Measurements from ENCODE around the gene ZFP42.
"Not testable (repeated sequence)": the region's sequence is repeated elsewhere in the genome, so short reads cannot be mapped to it uniquely, and the experiment has no call there.

The ZFP42 gene

GRCh38 chr4:187997991-187998390 is 2.4 kb downstream of the ZFP42 start:
- not testable (repeated sequence) for H3K27me3 ChIP-seq (ENCODE audit: control insufficient read depth, insufficient read depth, low read length); H3K27ac ChIP-seq (ENCODE audit: low read length); H3K4me1 ChIP-seq (ENCODE audit: control insufficient read depth, insufficient read depth, low read length); H3K9me3 ChIP-seq (ENCODE audit: control insufficient read depth, insufficient read depth, low read length); H3K4me3 ChIP-seq (ENCODE audit: low read length); DNase-seq (ENCODE audit: low read depth, low spot score)
- peaks cover 23% of the 10 kb centered on the region for H3K36me3 ChIP-seq (ENCODE audit: control insufficient read depth, insufficient read depth, low read length)
- WGBS (ENCODE audit: insufficient coverage, insufficient read length), result no CpG with 5 or more reads among the region's 15 CpGs

- H3K36me3 ChIP-seq (ENCODE audit: control insufficient read depth, insufficient read depth, low read length), result peaks cover 28% of the 10 kb centered on the region
Measured at GRCh38 chr4:187999406-187999932, 3.9 kb downstream of the ZFP42 start.

GRCh38 chr4:188002323-188002722 is 6.8 kb downstream of the ZFP42 start:
- WGBS (ENCODE audit: insufficient coverage, insufficient read length), result no CpG with 5 or more reads among the region's 2 CpGs
- H3K36me3 ChIP-seq (ENCODE audit: control insufficient read depth, insufficient read depth, low read length), result peaks cover 37% of the 10 kb centered on the region
- H3K27ac ChIP-seq (ENCODE audit: low read length), result no peak overlapping the region

More at GRCh38 chr4:187999406-187999932, 3.9 kb downstream of the ZFP42 start:
- peaks cover 3% of the 10 kb centered on the region for H3K4me1 ChIP-seq (ENCODE audit: control insufficient read depth, insufficient read depth, low read length)
- H3K9me3 ChIP-seq (ENCODE audit: control insufficient read depth, insufficient read depth, low read length), result no peaks in the 10 kb centered on the region
- H3K27ac ChIP-seq (ENCODE audit: low read length), result no peak overlapping the region
- no CpG with 5 or more reads among the region's 2 CpGs for WGBS (ENCODE audit: insufficient coverage, insufficient read length)
- DNase-seq (ENCODE audit: low read depth, low spot score), result no peak
- H3K27me3 ChIP-seq (ENCODE audit: control insufficient read depth, insufficient read depth, low read length), result no peaks in the 10 kb centered on the region
- no peak overlapping the region for H3K4me3 ChIP-seq (ENCODE audit: low read length)

GRCh38 chr4:188002751-188003150 is 7.2 kb downstream of the ZFP42 start:
- H3K9me3 ChIP-seq (ENCODE audit: control insufficient read depth, insufficient read depth, low read length), result peaks cover 1% of the 10 kb centered on the region; the same call in 1 of the 2 replicates
- no peak overlapping the region for H3K27ac ChIP-seq (ENCODE audit: low read length)
- no peak overlapping the region for H3K4me3 ChIP-seq (ENCODE audit: low read length)
- H3K4me1 ChIP-seq (ENCODE audit: control insufficient read depth, insufficient read depth, low read length), result peaks cover 7% of the 10 kb centered on the region
- no peak for DNase-seq (ENCODE audit: low read depth, low spot score)
- peaks cover 37% of the 10 kb centered on the region for H3K36me3 ChIP-seq (ENCODE audit: control insufficient read depth, insufficient read depth, low read length)
- H3K27me3 ChIP-seq (ENCODE audit: control insufficient read depth, insufficient read depth, low read length), result no peaks in the 10 kb centered on the region
- no CpG with 5 or more reads among the region's 7 CpGs for WGBS (ENCODE audit: insufficient coverage, insufficient read length)

More at GRCh38 chr4:188002323-188002722, 6.8 kb downstream of the ZFP42 start:
- Histone ChIP-seq H3K4me3 (ENCODE audit: low read length) (no peak overlapping the region), H3K27me3 (ENCODE audit: control insufficient read depth, insufficient read depth, low read length) (no peaks in the 10 kb centered on the region), H3K9me3 (ENCODE audit: control insufficient read depth, insufficient read depth, low read length) (peaks cover 1% of the 10 kb centered on the region; the same call in 1 of the 2 replicates), H3K4me1 (ENCODE audit: control insufficient read depth, insufficient read depth, low read length) (peaks cover 7% of the 10 kb centered on the region)
- no peak for DNase-seq (ENCODE audit: low read depth, low spot score)

- peaks cover 24% of the 10 kb centered on the region for H3K36me3 ChIP-seq (ENCODE audit: control insufficient read depth, insufficient read depth, low read length)
- WGBS (ENCODE audit: insufficient coverage, insufficient read length), result no CpG with 5 or more reads among the region's 3 CpGs
- no peak for DNase-seq (ENCODE audit: low read depth, low spot score)
Measured at GRCh38 chr4:188005561-188005960, 10.0 kb downstream of the ZFP42 start.

GRCh38 chr4:188006285-188006848 is 10.8 kb downstream of the ZFP42 start:
- Histone ChIP-seq H3K36me3 (ENCODE audit: control insufficient read depth, insufficient read depth, low read length) (peaks cover 22% of the 10 kb centered on the region), H3K4me3 (ENCODE audit: low read length) (no peak overlapping the region), H3K27me3 (ENCODE audit: control insufficient read depth, insufficient read depth, low read length) (no peaks in the 10 kb centered on the region), H3K27ac (ENCODE audit: low read length) (no peak overlapping the region), H3K9me3 (ENCODE audit: control insufficient read depth, insufficient read depth, low read length) (peaks cover 1% of the 10 kb centered on the region; the same call in 1 of the 2 replicates), H3K4me1 (ENCODE audit: control insufficient read depth, insufficient read depth, low read length) (peaks cover 4% of the 10 kb centered on the region)
- no peak for DNase-seq (ENCODE audit: low read depth, low spot score)
- no CpG with 5 or more reads among the region's 5 CpGs for WGBS (ENCODE audit: insufficient coverage, insufficient read length)

More at GRCh38 chr4:188005561-188005960, 10.0 kb downstream of the ZFP42 start:
- no peak overlapping the region for H3K27ac ChIP-seq (ENCODE audit: low read length)
- no peaks in the 10 kb centered on the region for H3K27me3 ChIP-seq (ENCODE audit: control insufficient read depth, insufficient read depth, low read length)
- peaks cover 1% of the 10 kb centered on the region; the same call in 1 of the 2 replicates for H3K9me3 ChIP-seq (ENCODE audit: control insufficient read depth, insufficient read depth, low read length)
- H3K4me1 ChIP-seq (ENCODE audit: control insufficient read depth, insufficient read depth, low read length), result peaks cover 4% of the 10 kb centered on the region
- H3K4me3 ChIP-seq (ENCODE audit: low read length), result no peak overlapping the region

- Histone ChIP-seq H3K27ac (ENCODE audit: low read length) (no peak overlapping the region), H3K4me1 (ENCODE audit: control insufficient read depth, insufficient read depth, low read length) (peaks cover 4% of the 10 kb centered on the region), H3K27me3 (ENCODE audit: control insufficient read depth, insufficient read depth, low read length) (no peaks in the 10 kb centered on the region), H3K4me3 (ENCODE audit: low read length) (no peak overlapping the region), H3K36me3 (ENCODE audit: control insufficient read depth, insufficient read depth, low read length) (peaks cover 11% of the 10 kb centered on the region; the same call in 1 of the 2 replicates), H3K9me3 (ENCODE audit: control insufficient read depth, insufficient read depth, low read length) (peaks cover 1% of the 10 kb centered on the region; the same call in 1 of the 2 replicates)
- DNase-seq (ENCODE audit: low read depth, low spot score), result no peak
- WGBS (ENCODE audit: insufficient coverage, insufficient read length), result no CpG with 5 or more reads among the region's 8 CpGs
Measured at GRCh38 chr4:188008377-188008776, 12.8 kb downstream of the ZFP42 start.

GRCh38 chr4:188012426-188012945 is 16.9 kb downstream of the ZFP42 start:
- no peaks in the 10 kb centered on the region for H3K9me3 ChIP-seq (ENCODE audit: control insufficient read depth, insufficient read depth, low read length)
- H3K36me3 ChIP-seq (ENCODE audit: control insufficient read depth, insufficient read depth, low read length), result no peaks in the 10 kb centered on the region
- H3K27me3 ChIP-seq (ENCODE audit: control insufficient read depth, insufficient read depth, low read length), result no peaks in the 10 kb centered on the region
- no CpG with 5 or more reads among the region's 7 CpGs for WGBS (ENCODE audit: insufficient coverage, insufficient read length)
- no peak overlapping the region for H3K27ac ChIP-seq (ENCODE audit: low read length)
- no peak overlapping the region for H3K4me3 ChIP-seq (ENCODE audit: low read length)
- DNase-seq (ENCODE audit: low read depth, low spot score), result no peak
- H3K4me1 ChIP-seq (ENCODE audit: control insufficient read depth, insufficient read depth, low read length), result peaks cover 1% of the 10 kb centered on the region; the same call in 1 of the 2 replicates

GRCh38 chr4:188015025-188015940 is 19.7 kb downstream of the ZFP42 start:
- no peaks in the 10 kb centered on the region for H3K36me3 ChIP-seq (ENCODE audit: control insufficient read depth, insufficient read depth, low read length)
- no peaks in the 10 kb centered on the region for H3K9me3 ChIP-seq (ENCODE audit: control insufficient read depth, insufficient read depth, low read length)
- DNase-seq (ENCODE audit: low read depth, low spot score), result no peak
- peaks cover 1% of the 10 kb centered on the region; the same call in 1 of the 2 replicates for H3K4me1 ChIP-seq (ENCODE audit: control insufficient read depth, insufficient read depth, low read length)
- no peaks in the 10 kb centered on the region for H3K27me3 ChIP-seq (ENCODE audit: control insufficient read depth, insufficient read depth, low read length)
- no peak overlapping the region for H3K4me3 ChIP-seq (ENCODE audit: low read length)
- no peak overlapping the region for H3K27ac ChIP-seq (ENCODE audit: low read length)
- no CpG with 5 or more reads among the region's 14 CpGs for WGBS (ENCODE audit: insufficient coverage, insufficient read length)

- Histone ChIP-seq H3K27ac (ENCODE audit: low read length) (no peak overlapping the region), H3K27me3 (ENCODE audit: control insufficient read depth, insufficient read depth, low read length) (no peaks in the 10 kb centered on the region), H3K36me3 (ENCODE audit: control insufficient read depth, insufficient read depth, low read length) (no peaks in the 10 kb centered on the region), H3K4me3 (ENCODE audit: low read length) (no peak overlapping the region), H3K4me1 (ENCODE audit: control insufficient read depth, insufficient read depth, low read length) (peaks cover 1% of the 10 kb centered on the region; the same call in 1 of the 2 replicates), H3K9me3 (ENCODE audit: control insufficient read depth, insufficient read depth, low read length) (no peaks in the 10 kb centered on the region)
- DNase-seq (ENCODE audit: low read depth, low spot score), result no peak
- WGBS (ENCODE audit: insufficient coverage, insufficient read length), result no CpG with 5 or more reads among the region's 7 CpGs
Measured at GRCh38 chr4:188016754-188017153, 21.2 kb downstream of the ZFP42 start.

All from iPS DF 6.9 (cell line).